ENCODE data around the gene SLC27A3.

DNA sequence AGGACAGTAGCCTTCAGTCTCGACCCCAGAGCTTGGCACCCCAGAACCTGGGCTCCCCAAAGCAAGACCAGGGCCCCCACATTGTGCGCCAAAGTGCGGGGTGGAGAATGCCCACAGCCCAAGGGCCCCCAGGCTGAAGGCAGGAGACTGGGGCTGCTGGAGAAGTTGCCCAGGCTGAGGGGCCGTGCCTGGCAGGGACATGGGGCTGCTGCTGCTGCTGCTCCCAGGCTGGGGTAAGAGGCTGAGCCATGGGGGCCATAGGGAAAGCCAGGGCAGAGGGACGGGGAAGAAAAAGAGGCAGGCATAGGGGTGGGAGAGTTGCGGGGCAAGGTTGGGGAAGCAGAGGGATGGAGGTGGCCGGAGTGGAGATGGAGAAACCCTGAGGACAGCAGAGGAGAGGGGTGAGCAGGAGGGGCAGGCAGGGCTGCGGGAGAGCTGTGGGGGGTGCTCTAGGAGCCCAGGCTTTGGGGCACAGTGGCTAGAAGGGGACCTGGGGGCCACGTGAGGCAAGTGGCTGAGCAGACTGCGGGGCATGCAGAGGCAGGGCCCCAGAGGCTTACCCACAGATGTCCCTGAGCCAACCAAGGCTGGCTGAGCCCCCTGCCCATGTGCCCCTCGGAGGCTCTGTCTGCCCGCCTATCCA is 18.9 kb downstream of the SLC27A3 start:
- TF ChIP-seq POLR2A (IDR thresholded peaks at IDR 0.05; ENCODE audit: low read length) (no peak), GATA1 (IDR thresholded peaks at IDR 0.05; ENCODE audit: low read depth, low read length) (no peak)

All from erythroblast (primary cell).